ENCODE results near the gene IRGQ.

DNA sequence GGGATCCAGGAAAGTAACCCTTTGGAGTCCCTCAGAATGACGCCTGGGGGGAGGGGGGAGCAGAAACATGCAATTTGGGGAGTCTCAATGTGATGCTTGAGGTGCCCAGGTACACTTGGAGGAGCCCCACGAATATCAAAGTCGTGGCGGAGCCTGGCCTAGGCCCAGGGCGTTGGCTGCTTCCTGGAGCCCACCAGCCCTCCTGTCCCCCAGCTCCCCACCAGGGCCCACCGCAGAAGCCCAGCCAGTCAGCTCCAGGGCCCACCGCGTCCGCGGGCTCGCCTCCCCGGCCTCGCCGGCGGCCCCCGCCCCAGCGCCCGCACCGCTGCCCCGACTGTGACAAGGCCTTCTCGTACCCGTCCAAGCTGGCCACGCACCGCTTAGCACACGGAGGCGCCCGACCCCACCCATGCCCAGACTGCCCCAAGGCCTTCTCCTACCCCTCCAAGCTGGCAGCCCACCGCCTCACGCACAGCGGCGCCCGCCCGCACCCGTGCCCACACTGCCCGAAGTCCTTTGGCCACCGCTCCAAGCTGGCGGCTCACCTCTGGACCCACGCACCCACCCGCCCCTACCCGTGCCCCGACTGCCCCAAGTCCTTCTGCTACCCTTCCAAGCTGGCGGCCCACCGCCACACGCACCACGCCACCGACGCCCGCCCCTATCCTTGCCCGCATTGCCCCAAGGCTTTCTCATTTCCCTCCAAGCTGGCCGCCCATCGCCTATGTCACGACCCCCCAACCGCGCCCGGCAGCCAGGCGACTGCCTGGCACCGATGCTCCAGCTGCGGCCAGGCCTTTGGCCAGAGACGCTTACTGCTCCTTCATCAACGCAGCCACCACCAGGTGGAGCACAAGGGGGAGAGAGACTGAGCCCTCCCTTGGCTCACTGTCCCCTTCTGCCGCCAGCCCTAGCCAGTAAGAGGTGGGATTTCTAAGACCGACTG lies 60.8 kb downstream of the IRGQ start:
- TF ChIP-seq, protein P1, sequence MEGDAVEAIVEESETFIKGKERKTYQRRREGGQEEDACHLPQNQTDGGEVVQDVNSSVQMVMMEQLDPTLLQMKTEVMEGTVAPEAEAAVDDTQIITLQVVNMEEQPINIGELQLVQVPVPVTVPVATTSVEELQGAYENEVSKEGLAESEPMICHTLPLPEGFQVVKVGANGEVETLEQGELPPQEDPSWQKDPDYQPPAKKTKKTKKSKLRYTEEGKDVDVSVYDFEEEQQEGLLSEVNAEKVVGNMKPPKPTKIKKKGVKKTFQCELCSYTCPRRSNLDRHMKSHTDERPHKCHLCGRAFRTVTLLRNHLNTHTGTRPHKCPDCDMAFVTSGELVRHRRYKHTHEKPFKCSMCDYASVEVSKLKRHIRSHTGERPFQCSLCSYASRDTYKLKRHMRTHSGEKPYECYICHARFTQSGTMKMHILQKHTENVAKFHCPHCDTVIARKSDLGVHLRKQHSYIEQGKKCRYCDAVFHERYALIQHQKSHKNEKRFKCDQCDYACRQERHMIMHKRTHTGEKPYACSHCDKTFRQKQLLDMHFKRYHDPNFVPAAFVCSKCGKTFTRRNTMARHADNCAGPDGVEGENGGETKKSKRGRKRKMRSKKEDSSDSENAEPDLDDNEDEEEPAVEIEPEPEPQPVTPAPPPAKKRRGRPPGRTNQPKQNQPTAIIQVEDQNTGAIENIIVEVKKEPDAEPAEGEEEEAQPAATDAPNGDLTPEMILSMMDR (conservative IDR thresholded peaks at IDR 0.05; ENCODE audit: low read depth in 2 of 2) = peak; percentile 71 to 84
- TF ChIP-seq POLR2AphosphoS5 (IDR thresholded peaks at IDR 0.05; ENCODE audit: low read depth) (no peak), EZH2 (IDR thresholded peaks at IDR 0.05; ENCODE audit: low read depth, unreplicated experiment) (no peak), ZNF331 (CRISPR knock-in tag; IDR thresholded peaks at IDR 0.05; ENCODE audit: low read depth) (no peak), JUNB (IDR thresholded peaks at IDR 0.05; ENCODE audit: unreplicated experiment) (no peak), ZNF114 (CRISPR knock-in tag; IDR thresholded peaks at IDR 0.05) (no peak), NANOG (IDR thresholded peaks at IDR 0.05; ENCODE audit: borderline replicate concordance) (no peak), EZH2phosphoT487 (IDR thresholded peaks at IDR 0.05; ENCODE audit: unreplicated experiment) (no peak), CREB1 (CRISPR knock-in tag; IDR thresholded peaks at IDR 0.05; ENCODE audit: low read depth) (no peak), STAT1 (IDR thresholded peaks at IDR 0.05; ENCODE audit: unreplicated experiment) (no peak)
- TF ChIP-seq, protein P2, sequence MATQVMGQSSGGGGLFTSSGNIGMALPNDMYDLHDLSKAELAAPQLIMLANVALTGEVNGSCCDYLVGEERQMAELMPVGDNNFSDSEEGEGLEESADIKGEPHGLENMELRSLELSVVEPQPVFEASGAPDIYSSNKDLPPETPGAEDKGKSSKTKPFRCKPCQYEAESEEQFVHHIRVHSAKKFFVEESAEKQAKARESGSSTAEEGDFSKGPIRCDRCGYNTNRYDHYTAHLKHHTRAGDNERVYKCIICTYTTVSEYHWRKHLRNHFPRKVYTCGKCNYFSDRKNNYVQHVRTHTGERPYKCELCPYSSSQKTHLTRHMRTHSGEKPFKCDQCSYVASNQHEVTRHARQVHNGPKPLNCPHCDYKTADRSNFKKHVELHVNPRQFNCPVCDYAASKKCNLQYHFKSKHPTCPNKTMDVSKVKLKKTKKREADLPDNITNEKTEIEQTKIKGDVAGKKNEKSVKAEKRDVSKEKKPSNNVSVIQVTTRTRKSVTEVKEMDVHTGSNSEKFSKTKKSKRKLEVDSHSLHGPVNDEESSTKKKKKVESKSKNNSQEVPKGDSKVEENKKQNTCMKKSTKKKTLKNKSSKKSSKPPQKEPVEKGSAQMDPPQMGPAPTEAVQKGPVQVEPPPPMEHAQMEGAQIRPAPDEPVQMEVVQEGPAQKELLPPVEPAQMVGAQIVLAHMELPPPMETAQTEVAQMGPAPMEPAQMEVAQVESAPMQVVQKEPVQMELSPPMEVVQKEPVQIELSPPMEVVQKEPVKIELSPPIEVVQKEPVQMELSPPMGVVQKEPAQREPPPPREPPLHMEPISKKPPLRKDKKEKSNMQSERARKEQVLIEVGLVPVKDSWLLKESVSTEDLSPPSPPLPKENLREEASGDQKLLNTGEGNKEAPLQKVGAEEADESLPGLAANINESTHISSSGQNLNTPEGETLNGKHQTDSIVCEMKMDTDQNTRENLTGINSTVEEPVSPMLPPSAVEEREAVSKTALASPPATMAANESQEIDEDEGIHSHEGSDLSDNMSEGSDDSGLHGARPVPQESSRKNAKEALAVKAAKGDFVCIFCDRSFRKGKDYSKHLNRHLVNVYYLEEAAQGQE (IDR thresholded peaks at IDR 0.05; ENCODE audit: unreplicated experiment) = no peak
- TF ChIP-seq, protein P3, sequence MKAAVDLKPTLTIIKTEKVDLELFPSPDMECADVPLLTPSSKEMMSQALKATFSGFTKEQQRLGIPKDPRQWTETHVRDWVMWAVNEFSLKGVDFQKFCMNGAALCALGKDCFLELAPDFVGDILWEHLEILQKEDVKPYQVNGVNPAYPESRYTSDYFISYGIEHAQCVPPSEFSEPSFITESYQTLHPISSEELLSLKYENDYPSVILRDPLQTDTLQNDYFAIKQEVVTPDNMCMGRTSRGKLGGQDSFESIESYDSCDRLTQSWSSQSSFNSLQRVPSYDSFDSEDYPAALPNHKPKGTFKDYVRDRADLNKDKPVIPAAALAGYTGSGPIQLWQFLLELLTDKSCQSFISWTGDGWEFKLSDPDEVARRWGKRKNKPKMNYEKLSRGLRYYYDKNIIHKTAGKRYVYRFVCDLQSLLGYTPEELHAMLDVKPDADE (IDR thresholded peaks at IDR 0.05) = no peak
- TF ChIP-seq, protein P4, sequence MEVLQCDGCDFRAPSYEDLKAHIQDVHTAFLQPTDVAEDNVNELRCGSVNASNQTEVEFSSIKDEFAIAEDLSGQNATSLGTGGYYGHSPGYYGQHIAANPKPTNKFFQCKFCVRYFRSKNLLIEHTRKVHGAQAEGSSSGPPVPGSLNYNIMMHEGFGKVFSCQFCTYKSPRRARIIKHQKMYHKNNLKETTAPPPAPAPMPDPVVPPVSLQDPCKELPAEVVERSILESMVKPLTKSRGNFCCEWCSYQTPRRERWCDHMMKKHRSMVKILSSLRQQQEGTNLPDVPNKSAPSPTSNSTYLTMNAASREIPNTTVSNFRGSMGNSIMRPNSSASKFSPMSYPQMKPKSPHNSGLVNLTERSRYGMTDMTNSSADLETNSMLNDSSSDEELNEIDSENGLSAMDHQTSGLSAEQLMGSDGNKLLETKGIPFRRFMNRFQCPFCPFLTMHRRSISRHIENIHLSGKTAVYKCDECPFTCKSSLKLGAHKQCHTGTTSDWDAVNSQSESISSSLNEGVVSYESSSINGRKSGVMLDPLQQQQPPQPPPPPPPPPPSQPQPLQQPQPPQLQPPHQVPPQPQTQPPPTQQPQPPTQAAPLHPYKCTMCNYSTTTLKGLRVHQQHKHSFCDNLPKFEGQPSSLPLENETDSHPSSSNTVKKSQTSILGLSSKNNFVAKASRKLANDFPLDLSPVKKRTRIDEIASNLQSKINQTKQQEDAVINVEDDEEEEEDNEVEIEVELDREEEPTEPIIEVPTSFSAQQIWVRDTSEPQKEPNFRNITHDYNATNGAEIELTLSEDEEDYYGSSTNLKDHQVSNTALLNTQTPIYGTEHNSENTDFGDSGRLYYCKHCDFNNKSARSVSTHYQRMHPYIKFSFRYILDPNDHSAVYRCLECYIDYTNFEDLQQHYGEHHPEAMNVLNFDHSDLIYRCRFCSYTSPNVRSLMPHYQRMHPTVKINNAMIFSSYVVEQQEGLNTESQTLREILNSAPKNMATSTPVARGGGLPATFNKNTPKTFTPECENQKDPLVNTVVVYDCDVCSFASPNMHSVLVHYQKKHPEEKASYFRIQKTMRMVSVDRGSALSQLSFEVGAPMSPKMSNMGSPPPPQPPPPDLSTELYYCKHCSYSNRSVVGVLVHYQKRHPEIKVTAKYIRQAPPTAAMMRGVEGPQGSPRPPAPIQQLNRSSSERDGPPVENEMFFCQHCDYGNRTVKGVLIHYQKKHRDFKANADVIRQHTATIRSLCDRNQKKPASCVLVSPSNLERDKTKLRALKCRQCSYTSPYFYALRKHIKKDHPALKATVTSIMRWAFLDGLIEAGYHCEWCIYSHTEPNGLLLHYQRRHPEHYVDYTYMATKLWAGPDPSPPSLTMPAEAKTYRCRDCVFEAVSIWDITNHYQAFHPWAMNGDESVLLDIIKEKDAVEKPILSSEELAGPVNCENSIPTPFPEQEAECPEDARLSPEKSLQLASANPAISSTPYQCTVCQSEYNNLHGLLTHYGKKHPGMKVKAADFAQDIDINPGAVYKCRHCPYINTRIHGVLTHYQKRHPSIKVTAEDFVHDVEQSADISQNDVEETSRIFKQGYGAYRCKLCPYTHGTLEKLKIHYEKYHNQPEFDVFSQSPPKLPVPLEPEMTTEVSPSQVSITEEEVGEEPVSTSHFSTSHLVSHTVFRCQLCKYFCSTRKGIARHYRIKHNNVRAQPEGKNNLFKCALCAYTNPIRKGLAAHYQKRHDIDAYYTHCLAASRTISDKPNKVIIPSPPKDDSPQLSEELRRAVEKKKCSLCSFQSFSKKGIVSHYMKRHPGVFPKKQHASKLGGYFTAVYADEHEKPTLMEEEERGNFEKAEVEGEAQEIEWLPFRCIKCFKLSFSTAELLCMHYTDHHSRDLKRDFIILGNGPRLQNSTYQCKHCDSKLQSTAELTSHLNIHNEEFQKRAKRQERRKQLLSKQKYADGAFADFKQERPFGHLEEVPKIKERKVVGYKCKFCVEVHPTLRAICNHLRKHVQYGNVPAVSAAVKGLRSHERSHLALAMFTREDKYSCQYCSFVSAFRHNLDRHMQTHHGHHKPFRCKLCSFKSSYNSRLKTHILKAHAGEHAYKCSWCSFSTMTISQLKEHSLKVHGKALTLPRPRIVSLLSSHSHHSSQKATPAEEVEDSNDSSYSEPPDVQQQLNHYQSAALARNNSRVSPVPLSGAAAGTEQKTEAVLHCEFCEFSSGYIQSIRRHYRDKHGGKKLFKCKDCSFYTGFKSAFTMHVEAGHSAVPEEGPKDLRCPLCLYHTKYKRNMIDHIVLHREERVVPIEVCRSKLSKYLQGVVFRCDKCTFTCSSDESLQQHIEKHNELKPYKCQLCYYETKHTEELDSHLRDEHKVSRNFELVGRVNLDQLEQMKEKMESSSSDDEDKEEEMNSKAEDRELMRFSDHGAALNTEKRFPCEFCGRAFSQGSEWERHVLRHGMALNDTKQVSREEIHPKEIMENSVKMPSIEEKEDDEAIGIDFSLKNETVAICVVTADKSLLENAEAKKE (CRISPR knock-in tag; IDR thresholded peaks at IDR 0.05) = no peak
